ENCODE measurements around the gene PARVB. TPM values are rescaled to one million over a fixed set of nuclear protein-coding genes. Genes with fewer than 3 reads are reported as not detected.
"Not testable (repeated sequence)": the region's sequence is repeated elsewhere in the genome, so short reads cannot be mapped to it uniquely, and the experiment has no call there.

PARVB gene
- total RNA-seq, 2 experiments from 2014 or later = 39.4 to 41.0 TPM

GRCh38 chr22:44046485-44047141 is 22.5 kb downstream of the PARVB start:
- no peaks in the 10 kb centered on the region for H3K36me3 Mint-ChIP-seq (ENCODE audit: low read depth)
- CTCF ChIA-PET = interaction anchor here (0.7 kb wide), 1 partner anchor 486 kb away, joined by 3 read pairs; no protein-coding TSS in a partner anchor
- H3K4me3 Mint-ChIP-seq = no peak overlapping the region
- no peaks in the 10 kb centered on the region for H3K27me3 Mint-ChIP-seq (ENCODE audit: low read depth)
- H3K27ac Mint-ChIP-seq = no peak overlapping the region
- DNase-seq = no peak
- POLR2A ChIA-PET = no interaction called here
- H3K4me1 Mint-ChIP-seq (ENCODE audit: low read depth) = peaks cover 42% of the 10 kb centered on the region
- no peak for ATAC-seq
- H3K9me3 Mint-ChIP-seq (ENCODE audit: insufficient read depth) = no peaks in the 10 kb centered on the region

- CTCF ChIA-PET = interaction anchor here (0.8 to 1.7 kb wide), 4 partner anchors 25 to 165 kb away, joined by 3 to 4 read pairs (median 4); no protein-coding TSS in a partner anchor
- Mint-ChIP-seq H3K27ac (peak overlapping the region; percentile 14), H3K27me3 (ENCODE audit: low read depth) (no peaks in the 10 kb centered on the region), H3K4me1 (ENCODE audit: low read depth) (peaks cover 38% of the 10 kb centered on the region), H3K9me3 (ENCODE audit: insufficient read depth) (no peaks in the 10 kb centered on the region), H3K4me3 (peak overlapping the region; percentile 26), H3K36me3 (ENCODE audit: low read depth) (no peaks in the 10 kb centered on the region)
- POLR2A ChIA-PET = interaction anchor here (1.5 kb wide), 1 partner anchor 22 kb away, joined by 5 read pairs; no protein-coding TSS in a partner anchor
- ATAC-seq (peak; percentile 54), DNase-seq (no peak)
Observed at GRCh38 chr22:44047891-44048301, 23.8 kb downstream of the PARVB start.

GRCh38 chr22:44049486-44050231 is 25.6 kb downstream of the PARVB start:
- no peak overlapping the region for H3K4me3 Mint-ChIP-seq
- no peaks in the 10 kb centered on the region for H3K36me3 Mint-ChIP-seq (ENCODE audit: low read depth)
- CTCF ChIA-PET = interaction anchor here (0.9 kb wide), 1 partner anchor 55 kb away, joined by 3 read pairs; no protein-coding TSS in a partner anchor
- no peak overlapping the region for H3K27ac Mint-ChIP-seq
- ATAC-seq = peak; percentile 14
- no peaks in the 10 kb centered on the region for H3K9me3 Mint-ChIP-seq (ENCODE audit: insufficient read depth)
- DNase-seq = no peak
- POLR2A ChIA-PET = no interaction called here
- peaks cover 38% of the 10 kb centered on the region for H3K4me1 Mint-ChIP-seq (ENCODE audit: low read depth)
- no peaks in the 10 kb centered on the region for H3K27me3 Mint-ChIP-seq (ENCODE audit: low read depth)

GRCh38 chr22:44050766-44051355 is 26.8 kb downstream of the PARVB start:
- H3K27ac Mint-ChIP-seq = peak overlapping the region; percentile 41
- no peak for DNase-seq
- ChIA-PET CTCF (interaction anchor here (1.4 kb wide), 1 partner anchor 30 kb away, joined by 5 read pairs; no protein-coding TSS in a partner anchor), POLR2A (interaction anchor here (1.1 kb wide), 1 partner anchor 24 kb away, joined by 5 read pairs; no protein-coding TSS in a partner anchor)
- no peaks in the 10 kb centered on the region for H3K36me3 Mint-ChIP-seq (ENCODE audit: low read depth)
- H3K27me3 Mint-ChIP-seq (ENCODE audit: low read depth) = no peaks in the 10 kb centered on the region
- peaks cover 38% of the 10 kb centered on the region for H3K4me1 Mint-ChIP-seq (ENCODE audit: low read depth)
- no peaks in the 10 kb centered on the region for H3K9me3 Mint-ChIP-seq (ENCODE audit: insufficient read depth)
- H3K4me3 Mint-ChIP-seq = no peak overlapping the region
- ATAC-seq = no peak

- DNase-seq (no peak), ATAC-seq (peak; percentile 25)
- Mint-ChIP-seq H3K4me3 (no peak overlapping the region), H3K9me3 (ENCODE audit: insufficient read depth) (no peaks in the 10 kb centered on the region), H3K4me1 (ENCODE audit: low read depth) (peaks cover 38% of the 10 kb centered on the region), H3K27ac (peak overlapping the region; percentile 35), H3K27me3 (ENCODE audit: low read depth) (no peaks in the 10 kb centered on the region), H3K36me3 (ENCODE audit: low read depth) (no peaks in the 10 kb centered on the region)
- POLR2A ChIA-PET = interaction anchor here (1.1 kb wide), 1 partner anchor 25 kb away, joined by 5 read pairs; no protein-coding TSS in a partner anchor
- CTCF ChIA-PET = interaction anchor here (1.4 to 2.6 kb wide), 2 partner anchors 30 to 58 kb away, joined by 5 to 6 read pairs; no protein-coding TSS in a partner anchor
Observed at GRCh38 chr22:44051358-44051757, 27.3 kb downstream of the PARVB start.

GRCh38 chr22:44051961-44052360 is 27.9 kb downstream of the PARVB start:
- DNase-seq = no peak
- POLR2A ChIA-PET = no interaction called here
- Mint-ChIP-seq H3K4me3 (no peak overlapping the region), H3K27me3 (ENCODE audit: low read depth) (no peaks in the 10 kb centered on the region), H3K9me3 (ENCODE audit: insufficient read depth) (no peaks in the 10 kb centered on the region), H3K4me1 (ENCODE audit: low read depth) (peaks cover 38% of the 10 kb centered on the region), H3K36me3 (ENCODE audit: low read depth) (no peaks in the 10 kb centered on the region), H3K27ac (no peak overlapping the region)
- CTCF ChIA-PET = interaction anchor here (2.6 kb wide), 1 partner anchor 59 kb away, joined by 6 read pairs; no protein-coding TSS in a partner anchor
- no peak for ATAC-seq

GRCh38 chr22:44055805-44056204 is 31.7 kb downstream of the PARVB start:
- H3K4me3 Mint-ChIP-seq = no peak overlapping the region
- CTCF ChIA-PET = no interaction called here
- H3K4me1 Mint-ChIP-seq (ENCODE audit: low read depth) = peaks cover 20% of the 10 kb centered on the region
- ATAC-seq = no peak
- POLR2A ChIA-PET = no interaction called here
- peaks cover 12% of the 10 kb centered on the region for H3K36me3 Mint-ChIP-seq (ENCODE audit: low read depth)
- no peaks in the 10 kb centered on the region for H3K27me3 Mint-ChIP-seq (ENCODE audit: low read depth)
- DNase-seq = no peak
- no peak overlapping the region for H3K27ac Mint-ChIP-seq
- H3K9me3 Mint-ChIP-seq (ENCODE audit: insufficient read depth) = peaks cover 5% of the 10 kb centered on the region

- POLR2A ChIA-PET = interaction anchor here (0.9 kb wide), 1 partner anchor 30 kb away, joined by 3 read pairs; no protein-coding TSS in a partner anchor
- DNase-seq; H3K27me3 Mint-ChIP-seq (ENCODE audit: low read depth); H3K9me3 Mint-ChIP-seq (ENCODE audit: insufficient read depth); H3K27ac Mint-ChIP-seq; ATAC-seq; H3K4me3 Mint-ChIP-seq: not testable (repeated sequence)
- Mint-ChIP-seq H3K36me3 (ENCODE audit: low read depth) (peaks cover 12% of the 10 kb centered on the region), H3K4me1 (ENCODE audit: low read depth) (peaks cover 12% of the 10 kb centered on the region)
- CTCF ChIA-PET = interaction anchor here (1.0 to 1.3 kb wide), 3 partner anchors 29 to 570 kb away, joined by 3 to 7 read pairs (median 3); no protein-coding TSS in a partner anchor
Observed at GRCh38 chr22:44056649-44057048, 32.5 kb downstream of the PARVB start.

- POLR2A ChIA-PET = interaction anchor here (0.9 kb wide), 1 partner anchor 31 kb away, joined by 3 read pairs; no protein-coding TSS in a partner anchor
- CTCF ChIA-PET = interaction anchor here (1.0 to 2.2 kb wide), 4 partner anchors 28 to 569 kb away, joined by 3 to 7 read pairs (median 5); no protein-coding TSS in a partner anchor
- Mint-ChIP-seq H3K36me3 (ENCODE audit: low read depth) (peaks cover 12% of the 10 kb centered on the region), H3K27me3 (ENCODE audit: low read depth) (no peaks in the 10 kb centered on the region), H3K9me3 (ENCODE audit: insufficient read depth) (peaks cover 5% of the 10 kb centered on the region), H3K27ac (no peak overlapping the region), H3K4me3 (no peak overlapping the region), H3K4me1 (ENCODE audit: low read depth) (peaks cover 5% of the 10 kb centered on the region)
- DNase-seq (no peak), ATAC-seq (no peak)
Observed at GRCh38 chr22:44057401-44057987, 33.4 kb downstream of the PARVB start.

- peaks cover 17% of the 10 kb centered on the region for H3K4me1 Mint-ChIP-seq (ENCODE audit: low read depth)
- H3K27me3 Mint-ChIP-seq (ENCODE audit: low read depth) = peaks cover 2% of the 10 kb centered on the region
- CTCF ChIA-PET = interaction anchor here (1.3 to 1.4 kb wide), 2 partner anchors 22 to 70 kb away, joined by 3 to 6 read pairs; no protein-coding TSS in a partner anchor
- POLR2A ChIA-PET = no interaction called here
- peaks cover 5% of the 10 kb centered on the region for H3K9me3 Mint-ChIP-seq (ENCODE audit: insufficient read depth)
- DNase-seq (no peak), ATAC-seq (no peak)
- H3K36me3 Mint-ChIP-seq (ENCODE audit: low read depth) = peaks cover 12% of the 10 kb centered on the region
- H3K27ac Mint-ChIP-seq = no peak overlapping the region
- H3K4me3 Mint-ChIP-seq = no peak overlapping the region
Observed at GRCh38 chr22:44063462-44064371, 39.6 kb downstream of the PARVB start.
